Endothelial cell of umbilical vein (primary cell): ENCODE measurements around the gene CDC42SE2. TPM values are rescaled to one million over a fixed set of nuclear protein-coding genes. Genes with fewer than 3 reads are reported as not detected.
A peak's percentile ranks its signal among the peaks of the same experiment; 100 is the strongest.

Experiments
- BruUV-seq: library from RNA; stranded (reverse); fragments of 400-500 nt; replicated peaks from 2 replicates; lab custom pipeline; 2021; lab: Mats Ljungman, UMichigan
- CTCF ChIA-PET: fragments of 300-600, 350-600 bp; sonication (Branson Sonifier 250); formaldehyde crosslinking; loops from one replicate; lab custom pipeline; 2021; ENCODE audit warnings: antibody characterized with exemption, inconsistent platforms; lab: Charles Lee
- POLR2A ChIA-PET: fragments of 300-600, 350-600 bp; sonication (Branson Sonifier 250); formaldehyde crosslinking; loops from one replicate; lab custom pipeline; 2021; ENCODE audit warnings: antibody characterized with exemption, inconsistent platforms; lab: Charles Lee
- DNase-seq: peaks from one replicate; pipeline ENCODE4 v3.0.0-alpha.2; 2011; ENCODE audit warnings: low read depth, low spot score
- FAIRE-seq: peaks from 2 replicates; lab custom pipeline; 2011; peaks lifted over from hg19 to GRCh38; lab: Jason Lieb, UNC
- H2AFZ ChIP-seq: 2 replicates; pipeline ENCODE4 v1.6.0; 2012; ENCODE audit warnings: low read depth, low read length, control low read depth, inconsistent platforms
- H3K27ac ChIP-seq: 2 replicates; pipeline ENCODE4 v1.5.1; 2011; ENCODE audit warnings: low read depth, mild to moderate bottlenecking, control low read depth, low read length, moderate library complexity; ENCODE audit not compliant: insufficient read depth
- H3K27me3 ChIP-seq, 2 experiments: 2 replicates each; pipeline versions ENCODE4 v1.6.0 to v1.6.1; 2011; ENCODE audit warnings: low read length in 2 of 2, mixed read lengths in 1 of 2; ENCODE audit not compliant: control insufficient read depth in 2 of 2, insufficient read depth in 2 of 2
- H3K36me3 ChIP-seq, 2 experiments: 2 replicates in 1 of 2; 3 replicates in 1 of 2; pipeline ENCODE4 v1.5.1; 2011; ENCODE audit warnings: low read length in 2 of 2, mild to moderate bottlenecking in 1 of 2, moderate library complexity in 1 of 2; ENCODE audit not compliant: control insufficient read depth in 2 of 2, insufficient read depth in 2 of 2; ENCODE audit errors: extremely low read depth in 1 of 2
- H3K4me1 ChIP-seq: 3 replicates; pipeline ENCODE4 v1.5.1; 2011; ENCODE audit warnings: mild to moderate bottlenecking, low read length; ENCODE audit not compliant: control insufficient read depth, insufficient read depth; ENCODE audit errors: extremely low read depth
- H3K4me2 ChIP-seq: 2 replicates; pipeline ENCODE4 v1.6.1; 2011; ENCODE audit warnings: low read length, control low read depth, mixed read lengths; ENCODE audit not compliant: insufficient read depth
- H3K4me3 ChIP-seq, 3 experiments: fragments of 200-600 bp in 1 of 3; sonication (generic), shearing (Covaris generic) in 1 of 3; replicated peaks in 1 of 3; 2 replicates each; pipeline ENCODE4 v1.5.1; 2011 to 2016; ENCODE audit warnings: control low read depth in 3 of 3, low read length in 3 of 3, mild to moderate bottlenecking in 2 of 3, inconsistent platforms in 1 of 3, low read depth in 1 of 3, moderate library complexity in 1 of 3; ENCODE audit not compliant: insufficient read depth in 1 of 3
- H3K79me2 ChIP-seq: 2 replicates; pipeline ENCODE4 v1.6.0; 2012; ENCODE audit warnings: low read length, inconsistent platforms; ENCODE audit not compliant: control insufficient read depth, insufficient read depth
- H3K9ac ChIP-seq: replicated peaks from 2 replicates; pipeline ENCODE3; 2011; ENCODE audit warnings: low read length, control low read depth; ENCODE audit not compliant: insufficient read depth; ENCODE audit errors: extremely low read depth
- H3K9me1 ChIP-seq: replicated peaks from 3 replicates; pipeline ENCODE4 v1.6.0; 2011; ENCODE audit warnings: mild to moderate bottlenecking, low read length; ENCODE audit not compliant: control insufficient read depth, insufficient read depth; ENCODE audit errors: extremely low read depth
- H3K9me3 ChIP-seq: replicated peaks from 2 replicates; pipeline ENCODE4 v1.5.1; 2012; ENCODE audit warnings: low read length, inconsistent platforms; ENCODE audit not compliant: control insufficient read depth, insufficient read depth
- H4K20me1 ChIP-seq: replicated peaks from 2 replicates; pipeline ENCODE3; 2011; ENCODE audit warnings: mild to moderate bottlenecking, low read length; ENCODE audit not compliant: control insufficient read depth, insufficient read depth; ENCODE audit errors: extremely low read depth
- EZH2 ChIP-seq: IDR thresholded peaks from 2 replicates; pipeline ENCODE4 v1.6.1; 2012; ENCODE audit warnings: borderline replicate concordance, low read depth, mild to moderate bottlenecking, moderate library complexity, low read length, inconsistent platforms; ENCODE audit not compliant: severe bottlenecking
- FOS ChIP-seq: IDR thresholded peaks from 2 replicates; pipeline ENCODE4 v1.6.1; 2011; ENCODE audit warnings: mild to moderate bottlenecking, low read length, moderate library complexity, borderline replicate concordance; ENCODE audit not compliant: insufficient read depth
- GATA2 ChIP-seq: IDR thresholded peaks from 2 replicates; pipeline ENCODE4 v1.7.0; 2011; ENCODE audit warnings: low read depth, mild to moderate bottlenecking, moderate library complexity, mixed read lengths, low read length; ENCODE audit not compliant: insufficient read length, insufficient read depth
- JUN ChIP-seq: IDR thresholded peaks from 2 replicates; pipeline ENCODE4 v1.6.1; 2011; ENCODE audit warnings: borderline replicate concordance, low read depth; ENCODE audit not compliant: insufficient read length, insufficient read depth
- MYC ChIP-seq: IDR thresholded peaks from one replicate; pipeline ENCODE4 v1.6.1; 2011; ENCODE audit warnings: mild to moderate bottlenecking, low read depth, low read length
- POLR2A ChIP-seq: IDR thresholded peaks from 2 replicates; pipeline ENCODE4 v1.6.1; 2012; ENCODE audit warnings: low read depth, mild to moderate bottlenecking, control low read depth, low read length
- POLR2AphosphoS5 ChIP-seq: IDR thresholded peaks from 2 replicates; pipeline ENCODE4 v1.6.1; 2012; ENCODE audit warnings: low read depth, mild to moderate bottlenecking, control low read depth, low read length, moderate library complexity; ENCODE audit not compliant: insufficient read depth
- dilution Hi-C: fragments of 300-500 bp; cut with MboI; formaldehyde crosslinking; loops from one replicate; pipeline ENCODE4 v1.15.0; 2019; ENCODE audit warnings: low sequenced_read_pairs; ENCODE audit not compliant: extremely low pct_ligation_motif_present
- intact Hi-C: fragments of 100-400 bp; cut with micrococcal nuclease; formaldehyde crosslinking; loops from one replicate; pipeline ENCODE4 v1.10.0; 2022
- polyA plus RNA-seq, 4 experiments: library from polyadenylated mRNA; depleted of rRNA in 3 of 4; stranded (reverse) in 3 of 4; unstranded in 1 of 4; fragments of >200 nt; gene quantifications; 2 replicates each; pipeline versions ENCODE4 v1.2.1 to v1.2.3, GENCODE V29; 2011 to 2012; ENCODE audit warnings: missing spikeins in 1 of 4
- total RNA-seq: library from RNA; stranded (reverse); gene quantifications from 2 replicates; pipeline ENCODE4 v1.2.3, GENCODE V29; 2021
- TF ChIP-seq, protein P1 (sequence below), 2 donors: IDR thresholded peaks; 1 replicate in 1 of 2; 2 replicates in 1 of 2; pipeline ENCODE4 v1.5.1; 2011; ENCODE audit warnings: low read length in 2 of 2, mild to moderate bottlenecking in 2 of 2, moderate library complexity in 2 of 2, control low read depth in 1 of 2, inconsistent platforms in 1 of 2, low read depth in 1 of 2; ENCODE audit not compliant: insufficient read depth in 1 of 2; ENCODE audit errors: extremely low read depth in 1 of 2
- TF ChIP-seq, protein P2 (sequence below): IDR thresholded peaks from 2 replicates; pipeline ENCODE4 v1.6.1; 2011; ENCODE audit not compliant: insufficient read depth, insufficient read length

CDC42SE2 gene
- total and polyA plus RNA-seq, 2 donors (not counting 3 experiments of a cell fraction or from before 2014, with no cell fraction given): 14.7 to 21.9 TPM

DNA sequence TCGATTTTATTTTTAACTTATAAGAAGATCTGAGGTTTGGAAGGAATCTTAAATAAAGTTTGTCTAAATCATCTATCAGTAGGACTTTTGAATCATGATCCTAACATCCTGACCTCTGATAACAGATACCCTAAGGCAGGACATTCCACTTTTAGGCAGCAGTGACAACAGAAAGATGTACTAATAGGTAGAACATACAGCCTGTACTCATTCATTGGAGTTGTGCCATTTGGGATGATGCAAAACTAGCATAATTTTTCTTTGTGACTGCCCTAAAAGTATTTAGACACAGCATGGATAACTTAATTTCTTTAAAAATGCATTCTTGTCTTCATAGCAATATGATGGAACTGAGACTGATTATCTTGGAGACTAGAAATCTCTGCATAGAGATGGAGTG lies 39.7 kb downstream of the CDC42SE2 start:
- intact Hi-C loops (no loop called here), dilution Hi-C loops (no loop called here)
- Histone ChIP-seq H3K9ac (no peak overlapping the region), H3K4me3 (no peak overlapping the region), H2AFZ (no peak overlapping the region), H3K9me3 (no peaks in the 10 kb centered on the region), H3K36me3 (no peaks in the 10 kb centered on the region), H3K4me2 (no peak overlapping the region), H3K27me3 (no peaks in the 10 kb centered on the region), H4K20me1 (peaks cover 2% of the 10 kb centered on the region), H3K4me1 (no peaks in the 10 kb centered on the region), H3K9me1 (no peaks in the 10 kb centered on the region), H3K27ac (no peak overlapping the region), H3K79me2 (peaks cover 45% of the 10 kb centered on the region)
- peak; percentile 37 for FAIRE-seq
- ChIA-PET POLR2A (no interaction called here), CTCF (no interaction called here)
- no TSS peak for BruUV-seq
- DNase-seq: no peak
- no peak for TF ChIP-seq POLR2AphosphoS5
- TF ChIP-seq FOS: no peak

DNA sequence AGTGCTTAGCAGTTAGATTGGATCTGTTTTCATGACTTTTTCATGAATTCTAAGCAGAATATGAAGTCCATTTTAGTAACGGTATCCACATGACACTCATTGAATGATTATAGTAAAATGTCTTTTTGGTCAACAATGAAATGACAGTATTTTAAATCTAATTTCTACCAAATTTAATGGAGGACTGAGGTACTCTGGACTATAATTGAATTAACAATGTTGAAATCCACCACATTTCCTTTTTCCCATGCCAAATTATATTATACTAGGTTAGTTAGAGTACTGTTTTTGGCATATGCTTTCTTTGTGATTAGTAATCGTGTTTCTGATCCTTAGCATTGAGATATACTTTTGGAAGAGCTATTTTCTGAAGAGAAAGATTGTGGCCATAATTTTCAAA lies 40.6 kb downstream of the CDC42SE2 start:
- ChIA-PET POLR2A (interaction anchor here (0.7 kb wide), 1 partner anchor 288 kb away, joined by 3 read pairs; no protein-coding TSS in a partner anchor), CTCF (no interaction called here)
- BruUV-seq: no TSS peak
- H3K9me1 ChIP-seq: no peaks in the 10 kb centered on the region
- H3K9ac ChIP-seq: no peak overlapping the region
- intact Hi-C loops (no loop called here), dilution Hi-C loops (no loop called here)
- H4K20me1 ChIP-seq: peaks cover 2% of the 10 kb centered on the region
- H3K4me1 ChIP-seq: no peaks in the 10 kb centered on the region
- H3K36me3 ChIP-seq: no peaks in the 10 kb centered on the region
- H3K4me3 ChIP-seq: no peak overlapping the region
- H3K27ac ChIP-seq: no peak overlapping the region
- DNase-seq (no peak), FAIRE-seq (no peak)
- H3K27me3 ChIP-seq: no peaks in the 10 kb centered on the region
- H3K4me2 ChIP-seq: no peak overlapping the region
- H3K9me3 ChIP-seq: no peaks in the 10 kb centered on the region
- no peak overlapping the region for H2AFZ ChIP-seq
- H3K79me2 ChIP-seq: peaks cover 36% of the 10 kb centered on the region
- TF ChIP-seq EZH2: no peak
- TF ChIP-seq MYC: no peak
- TF ChIP-seq, protein P1, sequence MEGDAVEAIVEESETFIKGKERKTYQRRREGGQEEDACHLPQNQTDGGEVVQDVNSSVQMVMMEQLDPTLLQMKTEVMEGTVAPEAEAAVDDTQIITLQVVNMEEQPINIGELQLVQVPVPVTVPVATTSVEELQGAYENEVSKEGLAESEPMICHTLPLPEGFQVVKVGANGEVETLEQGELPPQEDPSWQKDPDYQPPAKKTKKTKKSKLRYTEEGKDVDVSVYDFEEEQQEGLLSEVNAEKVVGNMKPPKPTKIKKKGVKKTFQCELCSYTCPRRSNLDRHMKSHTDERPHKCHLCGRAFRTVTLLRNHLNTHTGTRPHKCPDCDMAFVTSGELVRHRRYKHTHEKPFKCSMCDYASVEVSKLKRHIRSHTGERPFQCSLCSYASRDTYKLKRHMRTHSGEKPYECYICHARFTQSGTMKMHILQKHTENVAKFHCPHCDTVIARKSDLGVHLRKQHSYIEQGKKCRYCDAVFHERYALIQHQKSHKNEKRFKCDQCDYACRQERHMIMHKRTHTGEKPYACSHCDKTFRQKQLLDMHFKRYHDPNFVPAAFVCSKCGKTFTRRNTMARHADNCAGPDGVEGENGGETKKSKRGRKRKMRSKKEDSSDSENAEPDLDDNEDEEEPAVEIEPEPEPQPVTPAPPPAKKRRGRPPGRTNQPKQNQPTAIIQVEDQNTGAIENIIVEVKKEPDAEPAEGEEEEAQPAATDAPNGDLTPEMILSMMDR (IDR thresholded peaks at IDR 0.05; ENCODE audit: extremely low read depth in 1 of 2, insufficient read depth in 1 of 2, low read depth in 1 of 2, low read length in 2 of 2): no peak
- no peak for TF ChIP-seq FOS
- no peak for TF ChIP-seq GATA2
- TF ChIP-seq, protein P2, sequence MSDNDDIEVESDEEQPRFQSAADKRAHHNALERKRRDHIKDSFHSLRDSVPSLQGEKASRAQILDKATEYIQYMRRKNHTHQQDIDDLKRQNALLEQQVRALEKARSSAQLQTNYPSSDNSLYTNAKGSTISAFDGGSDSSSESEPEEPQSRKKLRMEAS: no peak
- TF ChIP-seq JUN: no peak
- no peak for TF ChIP-seq POLR2AphosphoS5
- no peak for TF ChIP-seq POLR2A
